Glomerular visceral epithelial cell (primary cell): ENCODE results near the gene ACTN4.
"Not testable (repeated sequence)": the region's sequence is repeated elsewhere in the genome, so short reads cannot be mapped to it uniquely, and the experiment has no call there.

ENCODE experiments used
- DNase-seq: peaks from one replicate; pipeline ENCODE4 v3.0.0-alpha.2; 2016; ENCODE audit errors: extremely low spot score

ACTN4 gene

DNA sequence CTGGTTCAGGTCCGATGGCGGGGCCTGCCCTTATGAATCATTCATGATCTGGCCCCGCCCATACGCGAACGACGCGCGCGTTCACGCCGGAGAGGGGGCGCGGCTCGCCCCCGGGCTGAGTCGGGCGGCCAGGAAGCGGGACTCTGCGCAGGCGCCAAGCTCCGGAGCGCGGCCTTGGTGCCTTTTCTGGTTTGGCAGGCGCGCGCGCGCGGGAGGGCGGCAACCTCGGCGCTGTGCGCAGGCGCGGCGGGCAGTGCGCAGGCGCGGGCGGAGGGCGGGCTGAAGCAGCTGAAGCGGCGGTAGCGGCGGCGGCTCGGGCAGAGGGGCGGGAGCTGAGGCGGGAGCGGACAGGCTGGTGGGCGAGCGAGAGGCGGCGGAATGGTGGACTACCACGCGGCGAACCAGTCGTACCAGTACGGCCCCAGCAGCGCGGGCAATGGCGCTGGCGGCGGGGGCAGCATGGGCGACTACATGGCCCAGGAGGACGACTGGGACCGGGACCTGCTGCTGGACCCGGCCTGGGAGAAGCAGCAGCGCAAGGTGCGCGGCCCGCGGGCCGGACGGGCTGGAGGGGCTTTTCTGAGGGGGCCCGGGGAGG is at the start of gene ACTN4:
ACTN4 (plus strand) TSS at position 282 of the 598 bp plus-strand sequence; CDS start at position 379, 97 bp downstream.
- peak; percentile 99 for DNase-seq

DNA sequence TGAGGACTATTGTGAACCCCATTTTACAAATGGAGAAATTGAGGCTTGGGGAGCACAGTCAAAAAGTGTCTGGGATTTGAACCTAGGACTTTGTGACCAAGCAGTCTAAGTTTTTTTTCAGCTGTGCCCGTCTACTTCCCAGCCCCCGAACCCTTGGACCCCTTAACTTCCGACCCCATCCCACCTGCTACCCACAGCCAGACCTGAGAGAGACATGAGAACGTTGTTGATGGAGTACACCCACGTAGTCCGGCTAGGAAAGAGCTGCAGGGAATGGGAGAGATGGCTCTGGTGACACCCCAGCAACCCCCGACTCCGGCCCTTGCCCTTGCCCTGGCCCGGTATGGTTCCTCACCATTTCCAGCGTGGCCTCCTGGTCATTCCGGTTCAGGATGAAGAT is 47.7 kb upstream of the ACTN4 start:
- DNase-seq = no peak

DNA sequence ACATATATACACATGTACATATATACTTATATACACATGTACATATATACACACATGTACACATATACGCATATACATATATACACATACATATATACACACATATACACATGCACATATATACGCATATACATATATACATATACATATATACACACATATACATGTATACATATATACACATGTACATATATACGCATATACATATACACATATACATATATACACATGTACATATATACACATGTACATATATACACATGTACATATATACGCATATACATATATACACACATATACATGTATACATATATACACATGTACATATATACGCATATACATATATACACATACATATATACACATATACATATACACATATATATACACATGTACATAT is 44.6 kb upstream of the ACTN4 start:
- not testable (repeated sequence) for DNase-seq

DNA sequence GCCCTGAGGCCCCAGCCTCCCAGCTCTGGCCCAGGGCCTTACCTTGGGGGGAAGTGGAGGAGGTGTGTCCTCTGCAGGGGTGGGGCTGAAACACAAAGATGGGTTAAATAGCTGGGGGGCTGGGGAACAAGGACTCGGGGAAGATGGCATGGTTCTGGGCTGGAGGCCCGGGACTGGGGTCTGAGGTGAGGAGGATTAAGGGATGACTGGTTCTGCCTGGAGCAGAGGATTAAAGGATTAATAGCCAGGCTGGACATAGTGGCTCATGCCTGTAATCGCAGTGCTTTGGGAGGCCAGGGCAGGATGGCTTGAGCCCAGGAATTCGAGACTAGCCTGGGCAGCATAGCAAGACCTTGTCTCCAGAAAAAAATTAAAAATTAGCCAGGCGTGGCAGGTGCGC is 41.3 kb upstream of the ACTN4 start:
- DNase-seq = no peak

DNA sequence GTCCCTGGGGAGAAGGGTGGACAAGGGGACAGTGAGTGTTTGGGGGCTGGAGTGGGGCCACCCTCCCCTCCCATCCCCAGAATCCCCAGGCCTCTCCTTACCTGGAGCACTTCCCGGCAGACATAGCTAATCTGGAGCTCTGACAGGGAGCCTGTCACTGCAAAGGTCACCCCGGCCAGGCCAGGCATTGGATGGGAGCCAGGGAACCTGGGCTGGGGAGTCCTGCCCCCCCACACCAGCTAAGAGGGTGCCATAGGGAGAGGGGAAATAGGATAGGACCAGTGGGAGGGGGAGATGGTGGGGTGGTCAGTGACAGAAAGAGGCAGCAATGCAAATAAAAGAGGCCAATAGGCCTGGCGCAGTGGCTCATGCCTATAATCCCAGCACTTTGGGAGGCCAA is 33.2 kb upstream of the ACTN4 start:
- DNase-seq = no peak

DNA sequence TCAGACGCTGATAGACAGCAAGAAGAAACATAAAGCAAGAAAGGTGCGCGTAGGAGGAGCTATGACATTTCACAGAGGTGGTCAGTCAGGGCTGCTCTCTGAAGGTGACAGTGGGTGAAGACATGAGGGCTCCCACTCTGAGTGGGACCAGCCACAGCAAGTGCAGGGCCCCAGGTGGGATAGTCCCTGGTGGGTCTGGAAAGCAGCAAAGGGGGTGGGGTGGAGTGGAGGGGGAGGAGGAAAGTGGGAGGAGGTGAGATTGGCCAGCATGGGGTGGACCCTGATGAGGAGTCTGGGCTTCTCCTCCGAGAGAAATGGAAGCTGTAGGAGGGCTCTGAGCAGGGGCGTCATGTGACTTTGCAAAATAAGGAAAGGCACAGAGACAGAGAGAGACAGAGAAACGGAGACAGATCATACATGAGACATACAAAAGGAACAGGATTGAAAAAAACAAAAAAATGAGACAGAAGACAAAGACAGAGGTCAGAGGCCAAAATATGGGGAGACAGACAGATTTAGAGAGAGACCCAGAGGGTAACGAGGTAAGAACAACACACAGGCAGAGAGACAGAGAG is 32.4 kb upstream of the ACTN4 start:
- DNase-seq = no peak

DNA sequence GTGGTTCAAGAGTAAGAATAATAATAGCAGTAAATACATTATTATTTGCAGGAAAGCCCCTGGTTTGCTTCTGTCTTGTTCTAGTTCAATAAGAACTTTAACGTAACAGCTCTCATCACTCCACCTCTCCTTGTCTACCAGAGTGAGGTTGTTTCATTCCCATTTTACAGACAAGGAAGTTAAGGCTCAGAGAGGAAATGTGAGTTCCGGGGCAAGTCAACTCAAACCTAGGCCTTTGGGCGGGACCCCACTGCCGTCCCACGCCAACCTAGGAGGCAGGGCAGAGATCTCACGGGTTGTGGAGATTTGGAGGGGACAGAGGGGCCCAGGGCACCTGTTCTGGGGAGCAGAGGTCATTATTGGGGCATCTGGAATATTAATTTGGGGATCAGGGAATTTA is 31.2 kb upstream of the ACTN4 start:
- no peak for DNase-seq

DNA sequence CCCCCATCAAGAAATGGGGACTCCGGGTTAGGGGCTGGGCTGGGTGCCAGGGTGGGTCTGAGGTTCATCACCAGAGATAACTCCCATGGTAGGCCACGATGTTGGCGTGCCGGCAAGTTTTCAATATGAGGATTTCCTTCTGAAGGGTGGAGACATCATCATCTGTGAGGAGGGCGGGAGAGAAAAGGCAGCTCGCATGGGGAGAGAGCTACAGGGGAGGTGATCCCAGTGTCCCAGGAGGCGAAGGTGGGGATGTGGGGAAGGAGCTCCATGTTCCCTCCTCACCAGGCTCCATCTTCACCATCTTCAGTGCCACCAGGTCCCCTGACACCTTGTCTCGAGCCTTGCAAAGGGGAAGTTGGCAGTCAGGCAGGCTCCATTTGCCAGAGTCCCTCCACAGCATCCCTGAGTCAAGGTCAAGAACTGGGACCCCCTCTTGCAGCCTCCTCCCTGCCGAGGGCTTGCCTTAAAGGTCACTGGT is 30.1 kb upstream of the ACTN4 start:
- no peak for DNase-seq

DNA sequence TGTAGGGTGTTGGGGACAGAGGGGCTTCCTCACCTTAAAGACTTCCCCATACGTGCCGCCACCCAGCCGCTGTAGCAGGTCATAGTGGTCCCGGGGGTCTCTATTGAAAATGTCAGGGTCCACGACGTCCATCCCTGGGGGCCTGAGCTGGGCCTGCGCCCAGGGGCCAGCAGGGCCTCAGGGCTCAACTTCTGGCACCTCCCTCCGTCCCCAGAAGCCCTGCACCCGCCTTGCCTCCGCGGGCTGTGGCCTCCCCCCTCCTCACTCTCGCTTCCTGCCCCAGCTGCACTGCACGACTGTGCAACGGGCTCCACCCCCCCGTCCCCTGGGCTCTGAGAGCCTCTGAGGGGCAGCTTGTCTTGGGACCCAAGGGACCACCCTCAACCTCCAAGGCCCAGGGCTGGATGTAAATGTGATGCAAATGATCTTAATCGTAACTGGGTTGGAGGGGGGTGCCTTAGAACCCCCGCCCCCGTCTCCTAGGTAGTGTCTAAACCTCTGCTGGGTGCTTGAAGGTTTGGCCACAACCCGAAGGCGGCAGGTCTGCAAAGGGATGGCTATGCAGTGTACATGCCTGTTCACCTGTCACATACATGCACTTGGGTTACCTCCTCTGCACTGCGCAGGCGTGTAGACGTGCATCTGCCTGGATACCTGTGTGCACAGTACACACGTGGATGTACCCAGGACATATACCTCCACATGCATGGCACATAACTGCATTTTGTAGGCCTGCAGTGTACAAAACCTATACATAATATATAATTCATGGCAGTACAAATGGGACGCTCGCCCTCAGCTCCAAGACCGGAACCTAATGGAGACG is 29.5 kb upstream of the ACTN4 start, which contains the start of gene MAP4K1:
MAP4K1 (minus strand) TSS at position 190 of the 826 bp plus-strand sequence; CDS start at position 132, 58 bp downstream.
- DNase-seq = no peak

DNA sequence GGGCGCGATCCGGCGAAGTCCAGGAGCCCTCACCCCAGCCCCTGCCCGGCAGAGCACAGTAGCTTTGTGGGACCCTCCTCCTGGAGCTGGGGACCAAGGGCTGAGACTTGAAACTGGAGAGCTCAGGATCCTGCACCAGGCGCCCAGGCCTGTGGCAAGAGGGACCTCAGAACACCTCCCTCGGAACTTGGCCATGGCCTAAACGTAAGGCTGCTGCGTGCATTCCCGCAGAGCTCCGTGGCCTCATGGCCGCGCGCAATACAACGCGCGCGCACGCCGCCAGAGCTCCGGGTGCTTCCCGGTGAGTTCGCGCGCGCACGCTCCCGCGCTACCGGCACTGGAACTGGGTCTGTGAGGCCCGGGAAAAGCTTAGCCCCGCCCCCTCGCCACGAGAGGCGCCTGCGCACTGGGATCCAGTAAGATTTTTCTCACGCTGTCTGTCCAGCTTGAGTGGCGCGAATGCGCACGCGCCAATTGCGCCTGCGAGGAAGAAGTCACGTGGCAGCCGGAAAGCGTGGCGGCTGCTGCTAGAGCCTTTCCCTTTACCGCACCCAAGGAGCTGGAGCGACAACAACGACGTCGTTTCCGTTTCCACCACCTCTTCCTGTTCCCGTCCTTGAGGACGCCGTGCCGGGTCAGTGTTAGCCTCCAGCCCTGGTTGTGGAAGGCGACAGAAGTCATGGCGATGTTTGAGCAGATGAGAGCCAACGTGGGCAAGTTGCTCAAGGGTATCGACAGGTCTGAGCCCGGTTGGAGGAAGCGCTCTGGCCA is 28.7 kb upstream of the ACTN4 start, which contains the start of gene EIF3K:
EIF3K (plus strand) TSS at position 599 of the 771 bp plus-strand sequence; CDS start at position 680, 81 bp downstream.
- DNase-seq = peak; percentile 99

DNA sequence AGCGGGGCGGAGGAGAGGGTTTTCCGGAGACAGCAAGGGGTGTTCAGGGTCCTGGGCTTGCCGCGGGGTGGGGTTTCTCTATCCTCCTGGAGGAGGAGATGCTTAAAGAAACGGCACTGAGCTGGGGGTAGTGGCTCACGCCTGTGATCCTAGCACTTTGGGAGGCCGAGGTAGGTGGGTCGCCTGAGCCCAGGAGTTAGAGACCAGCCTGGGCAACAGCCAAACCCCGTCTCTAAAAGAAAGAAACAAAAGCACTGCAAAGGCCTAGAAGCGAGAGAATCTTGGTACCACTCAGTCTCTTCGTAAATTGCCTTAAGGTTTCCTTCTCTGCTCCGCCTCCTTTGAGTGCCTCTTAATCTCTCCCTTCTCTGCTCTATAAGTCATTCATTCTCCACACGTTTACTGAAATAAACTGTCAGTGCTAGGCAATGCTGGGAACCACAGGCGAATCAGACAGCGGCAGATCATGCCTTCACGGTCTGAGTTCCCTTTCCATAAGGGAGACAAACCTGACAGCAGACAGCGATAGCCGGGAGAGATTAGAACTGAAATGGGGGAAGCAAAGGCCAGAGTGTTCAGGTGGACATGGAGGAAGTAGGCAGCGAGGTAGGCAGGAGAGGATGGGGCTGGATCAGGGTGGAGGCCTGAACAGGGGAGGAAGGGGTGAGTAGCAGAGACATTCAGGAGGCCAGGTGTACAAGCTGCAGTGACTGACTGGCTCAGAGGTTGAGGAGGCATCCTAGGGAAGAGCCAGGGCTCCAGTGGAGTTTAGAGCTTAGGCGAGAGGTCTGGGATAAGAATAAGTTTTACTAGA is 27.9 kb upstream of the ACTN4 start:
- no peak for DNase-seq

DNA sequence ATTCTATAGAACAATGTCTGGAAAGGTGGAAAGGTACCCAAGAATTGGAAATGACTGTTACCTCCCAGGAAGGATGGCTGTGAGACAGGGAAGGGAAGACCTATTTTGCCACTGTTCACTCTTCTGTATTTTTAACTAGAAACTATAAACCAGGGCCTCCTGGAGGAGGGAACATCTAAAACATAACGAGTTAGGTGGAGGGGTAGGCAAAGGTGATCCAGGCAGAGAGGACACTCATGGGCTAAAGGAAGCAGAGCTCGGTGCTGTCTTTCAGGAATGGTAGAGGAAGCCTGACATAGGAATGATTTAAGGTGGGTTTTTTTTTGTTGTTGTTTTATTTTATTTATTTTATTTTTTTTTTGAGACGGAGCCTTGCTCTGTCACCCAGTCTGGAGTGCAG is 22.6 kb upstream of the ACTN4 start:
- no peak for DNase-seq

DNA sequence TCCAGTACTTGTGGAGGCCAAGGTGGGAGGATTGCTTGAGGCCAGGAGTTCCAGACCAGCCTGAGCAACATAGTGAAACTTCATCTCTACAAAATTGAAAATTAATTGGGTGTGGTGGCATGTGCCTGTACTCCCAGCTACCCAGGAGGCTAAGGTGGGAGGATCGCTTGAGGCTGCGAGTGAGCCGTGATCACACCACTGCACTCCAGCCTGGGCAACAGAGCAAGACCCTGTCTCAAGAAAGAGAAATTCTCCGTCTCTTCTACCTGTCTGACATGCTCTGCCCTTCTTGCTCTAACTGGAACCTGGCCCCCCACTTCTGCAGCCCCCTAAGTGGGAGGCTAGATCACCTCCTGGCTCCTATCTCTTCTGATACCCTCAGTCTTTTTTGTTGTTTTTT is 21.0 kb upstream of the ACTN4 start:
- no peak for DNase-seq

DNA sequence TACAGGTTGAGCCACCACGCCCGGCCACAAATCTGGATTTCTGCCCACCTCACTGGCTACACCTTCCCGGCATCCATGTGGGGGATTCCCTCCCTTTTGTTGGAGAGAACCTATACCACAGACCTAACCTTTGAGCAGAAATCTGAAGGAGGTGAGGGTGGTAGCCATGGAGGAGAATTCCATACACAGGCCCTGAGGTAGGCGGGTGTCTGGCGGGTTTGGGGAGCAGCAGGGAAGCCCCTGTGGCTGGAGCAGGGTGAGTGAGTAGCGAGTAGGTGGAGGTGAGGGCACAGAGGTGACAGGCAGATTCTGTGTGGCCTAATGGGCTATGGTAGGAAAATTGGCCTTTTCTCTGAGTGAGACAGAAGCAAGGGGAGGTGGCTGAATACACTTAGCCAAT is 17.9 kb upstream of the ACTN4 start:
- DNase-seq = no peak

DNA sequence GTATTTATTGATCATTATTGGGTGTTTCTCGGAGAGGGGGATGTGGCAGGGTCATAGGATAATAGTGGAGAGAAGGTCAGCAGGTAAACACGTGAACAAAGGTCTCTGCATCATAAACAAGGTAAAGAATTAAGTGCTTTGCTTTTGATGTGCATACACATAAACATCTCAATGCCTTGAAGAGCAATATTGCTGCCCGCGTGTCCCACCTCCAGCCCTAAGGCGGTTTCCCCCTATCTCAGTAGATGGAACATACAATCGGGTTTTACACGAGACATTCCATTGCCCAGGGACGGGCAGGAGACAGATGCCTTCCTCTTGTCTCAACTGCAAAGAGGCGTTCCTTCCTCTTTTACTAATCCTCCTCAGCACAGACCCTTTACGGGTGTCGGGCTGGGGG is 16.1 kb upstream of the ACTN4 start:
- not testable (repeated sequence) for DNase-seq

DNA sequence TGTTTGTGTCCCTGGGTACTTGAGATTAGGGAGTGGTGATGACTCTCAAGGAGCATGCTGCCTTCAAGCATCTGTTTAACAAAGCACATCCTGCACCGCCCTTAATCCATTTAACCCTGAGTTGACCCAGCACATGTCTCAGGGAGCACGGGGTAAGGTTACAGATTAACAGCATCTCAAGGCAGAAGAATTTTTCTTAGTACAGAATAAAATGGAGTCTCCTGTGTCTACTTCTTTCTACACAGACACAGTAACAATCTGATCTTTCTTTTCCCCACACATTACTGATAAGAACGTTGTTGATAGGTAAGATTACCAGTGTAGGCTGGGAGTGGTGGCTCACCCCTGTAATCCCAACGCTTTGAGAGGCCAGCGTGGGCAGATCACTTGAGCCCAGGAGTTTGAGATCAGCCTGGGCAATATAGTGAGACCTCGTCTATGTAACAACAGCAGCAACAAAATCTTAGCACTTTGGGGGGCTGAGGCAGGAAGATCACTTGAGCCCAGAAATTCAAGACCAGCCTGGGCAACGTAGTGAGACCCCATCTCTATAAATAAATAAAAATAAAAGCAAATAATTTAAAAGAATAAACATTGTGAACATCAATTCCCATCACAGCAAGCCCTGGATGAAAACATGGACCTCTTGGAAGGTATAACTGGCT is 15.5 kb upstream of the ACTN4 start:
- not testable (repeated sequence) for DNase-seq

DNA sequence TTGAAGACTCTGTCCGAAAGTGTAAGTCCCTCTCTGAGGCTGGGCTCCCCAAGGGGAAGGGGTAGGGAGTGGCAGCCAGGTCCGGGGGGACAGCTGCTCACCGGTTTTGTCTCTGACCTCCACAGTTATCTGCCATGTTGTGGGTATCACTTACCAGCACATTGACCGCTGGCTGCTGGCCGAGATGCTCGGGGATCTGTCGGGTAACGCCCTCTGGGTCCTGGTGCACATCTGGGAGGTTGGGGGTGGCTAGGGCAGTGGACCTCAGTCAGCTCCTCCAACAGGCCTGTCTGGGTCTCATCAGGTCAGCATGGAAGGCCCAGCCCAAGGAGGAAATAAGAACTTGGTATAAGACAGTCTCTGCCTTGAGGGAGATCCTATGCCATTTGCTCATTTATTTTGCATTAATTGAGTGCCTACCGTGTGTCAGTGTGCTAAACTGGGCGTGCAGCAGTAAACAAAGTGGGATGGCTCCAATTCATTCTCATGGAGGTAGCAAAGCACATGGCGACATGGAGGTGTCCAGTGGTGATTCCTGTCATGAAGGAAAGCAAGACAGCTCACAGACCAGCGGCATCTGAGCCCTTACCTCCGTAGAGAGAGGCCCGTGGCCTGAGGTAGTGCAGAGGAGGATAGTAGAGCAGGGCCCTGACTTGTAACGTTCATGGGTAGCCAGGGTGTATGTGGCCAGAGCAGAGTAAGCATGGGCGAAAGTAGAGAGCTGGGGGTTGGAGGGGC is 14.8 kb upstream of the ACTN4 start:
- DNase-seq = no peak

DNA sequence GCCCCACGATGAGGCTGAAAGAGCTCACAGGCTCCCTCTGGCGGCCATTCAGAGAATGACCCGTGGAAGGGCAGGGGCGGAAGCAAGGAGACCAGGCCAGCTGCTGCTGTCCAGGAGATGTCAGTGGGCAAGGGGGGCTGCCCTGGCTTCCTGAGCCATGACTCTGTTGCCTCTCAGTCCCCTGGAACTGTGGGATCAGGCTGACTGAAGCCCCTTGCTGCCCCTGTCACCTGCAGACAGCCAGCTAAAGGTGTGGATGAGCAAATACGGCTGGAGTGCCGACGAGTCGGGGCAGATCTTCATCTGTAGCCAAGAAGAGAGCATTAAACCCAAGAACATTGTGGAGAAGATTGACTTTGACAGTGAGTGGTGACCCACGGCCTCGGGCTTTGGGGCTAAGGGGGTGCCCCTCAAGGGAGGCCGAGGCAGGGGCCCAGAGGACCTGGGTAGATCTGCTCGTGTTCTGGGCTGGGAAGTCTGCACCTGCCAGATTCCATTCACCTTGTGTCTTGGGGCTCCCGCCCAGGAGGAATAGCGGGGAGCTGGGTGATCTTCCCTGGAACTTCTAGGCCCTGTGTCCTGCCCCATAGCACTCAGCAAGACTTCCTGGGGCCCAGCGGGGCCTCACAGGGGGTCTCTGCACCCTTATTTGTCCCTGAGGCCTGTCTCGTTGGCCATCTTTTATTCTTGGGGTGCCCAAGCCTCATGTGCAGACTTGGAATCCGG is 12.5 kb upstream of the ACTN4 start:
- DNase-seq = peak; percentile 80
